ENCODE measurements around the gene GNAQ. TPM values are rescaled to one million over a fixed set of nuclear protein-coding genes. Genes with fewer than 3 reads are reported as not detected.

The GNAQ gene
- total RNA-seq, 4 donors from 2014 or later: 18.1 to 35.1 (median 24.0) TPM

GRCh38 chr9:77756449-77756848 lies 275.2 kb downstream of the GNAQ start:
- TF ChIP-seq POLR2A (IDR thresholded peaks at IDR 0.05): no peak
- TF ChIP-seq CTCF (IDR thresholded peaks at IDR 0.05): no peak
- Histone ChIP-seq H3K27me3 (no peaks in the 10 kb centered on the region), H3K36me3 (peaks cover 0 to 11% (median 0%) of the 10 kb centered on the region in 3 donors), H3K9me3 (no peaks in the 10 kb centered on the region), H3K4me1 (peaks cover 0 to 12% (median 0%) of the 10 kb centered on the region in 3 donors), H3K27ac (no peak overlapping the region), H3K4me3 (no peak overlapping the region)
- intact Hi-C loops (cut with DNase I): loop anchor here (10.0 kb wide), 1 partner anchor 302 kb away; no protein-coding TSS in a partner anchor
- WGBS, 2 donors: 0% methylated on average over 1 of the region's 1 CpG
- DNase-seq: no peak

- WGBS, 2 donors: 78 to 83% methylated on average over 9 of the region's 9 CpGs
- H3K27ac ChIP-seq: no peak overlapping the region
- H3K4me3 ChIP-seq: no peak overlapping the region
- peaks cover 0 to 17% (median 0%) of the 10 kb centered on the region in 3 donors for H3K4me1 ChIP-seq
- no peaks in the 10 kb centered on the region for H3K27me3 ChIP-seq
- H3K9me3 ChIP-seq: no peaks in the 10 kb centered on the region
- no peak for TF ChIP-seq CTCF (IDR thresholded peaks at IDR 0.05)
- no peak for TF ChIP-seq POLR2A (IDR thresholded peaks at IDR 0.05)
- DNase-seq: no peak
- H3K36me3 ChIP-seq: peaks cover 0 to 11% (median 0%) of the 10 kb centered on the region in 3 donors
- intact Hi-C loops (cut with DNase I): loop anchor here (10.0 kb wide), 1 partner anchor 298 kb away; no protein-coding TSS in a partner anchor
Measured at GRCh38 chr9:77753180-77753579, 278.4 kb downstream of the GNAQ start.

- H3K27me3 ChIP-seq: no peaks in the 10 kb centered on the region
- no peak for DNase-seq
- no peaks in the 10 kb centered on the region for H3K9me3 ChIP-seq
- no peak for TF ChIP-seq CTCF (IDR thresholded peaks at IDR 0.05)
- TF ChIP-seq POLR2A (IDR thresholded peaks at IDR 0.05): no peak
- no peak overlapping the region for H3K4me3 ChIP-seq
- H3K4me1 ChIP-seq: peaks cover 0 to 17% (median 0%) of the 10 kb centered on the region in 3 donors
- H3K36me3 ChIP-seq: peaks cover 0 to 11% (median 0%) of the 10 kb centered on the region in 3 donors
- intact Hi-C loops (cut with DNase I): loop anchor here (10.0 kb wide), 1 partner anchor 298 kb away; no protein-coding TSS in a partner anchor
- H3K27ac ChIP-seq: peak overlapping the region in 2 of 4 donors; percentile 44 to 53
- 30 to 48% methylated on average over 1 of the region's 1 CpG for WGBS, 2 donors
Measured at GRCh38 chr9:77752554-77752953, 279.1 kb downstream of the GNAQ start.

GRCh38 chr9:77751341-77752091 lies 280.1 kb downstream of the GNAQ start:
- Histone ChIP-seq H3K9me3 (no peaks in the 10 kb centered on the region), H3K36me3 (peaks cover 0 to 8% (median 0%) of the 10 kb centered on the region in 3 donors), H3K4me1 (peaks cover 0 to 17% (median 0%) of the 10 kb centered on the region in 3 donors), H3K4me3 (no peak overlapping the region), H3K27ac (peak overlapping the region in 3 of 4 donors; percentile 20 to 53 (median 44)), H3K27me3 (no peaks in the 10 kb centered on the region)
- TF ChIP-seq CTCF (IDR thresholded peaks at IDR 0.05) (peak in 5 of 6 experiments; percentile 25 to 58 (median 46)), POLR2A (IDR thresholded peaks at IDR 0.05) (no peak)
- DNase-seq: no peak
- intact Hi-C loops (cut with DNase I): loop anchor here (10.0 kb wide), 1 partner anchor 297 kb away; no protein-coding TSS in a partner anchor
- WGBS, 2 donors: 37 to 42% methylated on average over 8 of the region's 8 CpGs

GRCh38 chr9:77750981-77751340 lies 280.6 kb downstream of the GNAQ start:
- no peaks in the 10 kb centered on the region for H3K9me3 ChIP-seq
- H3K4me3 ChIP-seq: no peak overlapping the region
- no peaks in the 10 kb centered on the region for H3K27me3 ChIP-seq
- WGBS, 2 donors: 95 to 100% methylated on average over 1 of the region's 1 CpG
- TF ChIP-seq CTCF (IDR thresholded peaks at IDR 0.05) (no peak), POLR2A (IDR thresholded peaks at IDR 0.05) (no peak)
- intact Hi-C loops (cut with DNase I): loop anchor here (10.0 kb wide), 1 partner anchor 296 kb away; no protein-coding TSS in a partner anchor
- no peak for DNase-seq
- peaks cover 0 to 17% (median 0%) of the 10 kb centered on the region in 3 donors for H3K4me1 ChIP-seq
- peaks cover 0 to 2% (median 0%) of the 10 kb centered on the region in 3 donors for H3K36me3 ChIP-seq
- peak overlapping the region in 2 of 4 donors; percentile 20 to 44 for H3K27ac ChIP-seq
